SK-N-SH (cell line): ENCODE data around the gene DPH7. TPM values are rescaled to one million over a fixed set of nuclear protein-coding genes. Genes with fewer than 3 reads are reported as not detected.

Experiments used
- CTCF ChIA-PET: fragments of 300-600, 350-600 bp; formaldehyde crosslinking; extraction: SDS; loops from one replicate; lab custom pipeline; 2021; lab: Yijun Ruan, JAX
- POLR2A ChIA-PET: fragments of 350-600 bp; sonication (Branson Sonifier 250); formaldehyde crosslinking; extraction: SDS; loops from one replicate; lab custom pipeline; 2020; ENCODE audit warnings: antibody characterized with exemption, inconsistent platforms; lab: Yijun Ruan, JAX
- DNase-seq: peaks from one replicate; pipeline ENCODE4 v3.0.0; 2012
- H2AFZ ChIP-seq: fragments of 200-600 bp; sonication (generic); 2 replicates; pipeline ENCODE4 v1.8.1; 2016; ENCODE audit warnings: antibody characterized with exemption, mild to moderate bottlenecking, low read depth
- H3F3A ChIP-seq: fragments of 200-600 bp; sonication (generic); replicated peaks from 2 replicates; pipeline ENCODE3; 2016; ENCODE audit warnings: antibody characterized with exemption, mild to moderate bottlenecking; ENCODE audit not compliant: insufficient read depth
- H3K27ac ChIP-seq, 2 experiments: fragments of 200-500 bp in 1 of 2; fragments of 200-600 bp in 1 of 2; sonication (Bioruptor generic) in 1 of 2; sonication (generic), shearing (Covaris generic) in 1 of 2; 2 replicates each; pipeline versions ENCODE4 v1.5.1 to v1.6.1; 2014 to 2016; ENCODE audit warnings: low read depth in 2 of 2, inconsistent platforms in 1 of 2, low read length in 1 of 2, mild to moderate bottlenecking in 1 of 2, mixed read lengths in 1 of 2
- H3K27me3 ChIP-seq: fragments of 200-600 bp; sonication (generic), shearing (Covaris generic); 2 replicates; pipeline ENCODE4 v1.6.1; 2016; ENCODE audit warnings: mixed run types; ENCODE audit not compliant: insufficient read depth
- H3K36me3 ChIP-seq, 2 experiments: fragments of 200-500 bp in 1 of 2; fragments of 200-600 bp in 1 of 2; sonication (Bioruptor generic) in 1 of 2; sonication (generic) in 1 of 2; replicated peaks in 1 of 2; 2 replicates each; pipeline versions ENCODE3 to v1.5.1; 2014 to 2016; ENCODE audit warnings: low read length in 1 of 2, mild to moderate bottlenecking in 1 of 2; ENCODE audit not compliant: insufficient read depth in 2 of 2, control insufficient read depth in 1 of 2
- H3K4me1 ChIP-seq, 2 experiments: fragments of 200-500 bp in 1 of 2; fragments of 200-600 bp in 1 of 2; sonication (Bioruptor generic) in 1 of 2; sonication (generic), shearing (Covaris generic) in 1 of 2; 2 replicates each; pipeline versions ENCODE4 v1.5.1 to v1.6.1; 2014 to 2016; ENCODE audit warnings: low read depth in 1 of 2, low read length in 1 of 2, mixed run types in 1 of 2; ENCODE audit not compliant: insufficient read depth in 2 of 2, control insufficient read depth in 1 of 2
- H3K4me2 ChIP-seq: fragments of 200-600 bp; sonication (generic), shearing (Covaris generic); 2 replicates; pipeline ENCODE4 v1.6.1; 2017; ENCODE audit warnings: mixed run types
- H3K4me3 ChIP-seq, 2 experiments: fragments of 200-500 bp in 1 of 2; fragments of 200-600 bp in 1 of 2; sonication (Bioruptor generic) in 1 of 2; sonication (generic), shearing (Covaris generic) in 1 of 2; 2 replicates each; pipeline versions ENCODE4 v1.5.1 to v1.8.1; 2014 to 2016; ENCODE audit warnings: low read depth in 2 of 2, inconsistent platforms in 1 of 2, low read length in 1 of 2, mild to moderate bottlenecking in 1 of 2, mixed read lengths in 1 of 2, moderate library complexity in 1 of 2
- H3K79me2 ChIP-seq: fragments of 200-600 bp; sonication (generic); 2 replicates; pipeline ENCODE4 v1.8.1; 2017; ENCODE audit warnings: mild to moderate bottlenecking; ENCODE audit not compliant: insufficient read depth
- H3K9ac ChIP-seq: fragments of 200-600 bp; sonication (generic); 2 replicates; pipeline ENCODE4 v1.6.1; 2017; ENCODE audit warnings: mixed run types
- H3K9me2 ChIP-seq: fragments of 200-600 bp; sonication (generic); 2 replicates; pipeline ENCODE4 v1.6.1; 2017; ENCODE audit warnings: mixed run types
- H3K9me3 ChIP-seq: fragments of 200-600 bp; sonication (generic); 2 replicates; pipeline ENCODE4 v1.6.1; 2017; ENCODE audit warnings: mixed run types, mild to moderate bottlenecking, moderate library complexity
- H4K20me1 ChIP-seq: fragments of 200-600 bp; sonication (generic); 2 replicates; pipeline ENCODE4 v1.6.1; 2017; ENCODE audit warnings: mild to moderate bottlenecking, mixed run types; ENCODE audit not compliant: insufficient read depth
- ELF1 ChIP-seq: IDR thresholded peaks from 2 replicates; pipeline ENCODE4 v1.4.0; 2012
- EP300 ChIP-seq, 2 experiments: IDR thresholded peaks; 2 replicates each; pipeline versions ENCODE4 v1.4.0 to v1.6.1; 2012; ENCODE audit warnings: borderline replicate concordance in 1 of 2, low read depth in 1 of 2, low read length in 1 of 2
- EZH2phosphoT487 ChIP-seq: fragments of 200-600 bp; sonication (generic); IDR thresholded peaks from 2 replicates; pipeline ENCODE4 v1.6.1; 2017; ENCODE audit warnings: low read depth, mixed run types, mild to moderate bottlenecking, antibody characterized with exemption, moderate library complexity, borderline replicate concordance
- FOSL2 ChIP-seq: IDR thresholded peaks from 2 replicates; pipeline ENCODE4 v1.4.0; 2012; ENCODE audit warnings: low read depth, mild to moderate bottlenecking, moderate library complexity, borderline replicate concordance
- FOXJ3 ChIP-seq: sonication (generic); formaldehyde crosslinking; IDR thresholded peaks from 2 replicates; pipeline ENCODE4 v1.5.1; 2020; ENCODE audit warnings: mild to moderate bottlenecking, missing genetic modification reagents
- FOXM1 ChIP-seq: IDR thresholded peaks from 2 replicates; pipeline ENCODE4 v1.4.0; 2012; ENCODE audit warnings: low read depth, mild to moderate bottlenecking
- JUND ChIP-seq: IDR thresholded peaks from 2 replicates; pipeline ENCODE4 v1.4.0; 2012
- MAX ChIP-seq: IDR thresholded peaks from 2 replicates; pipeline ENCODE4 v1.4.0; 2012; ENCODE audit warnings: low read depth
- MEF2A ChIP-seq: IDR thresholded peaks from 2 replicates; pipeline ENCODE4 v1.4.0; 2012; ENCODE audit warnings: low read depth, borderline replicate concordance
- MXI1 ChIP-seq: IDR thresholded peaks from 2 replicates; pipeline ENCODE4 v1.6.1; 2012; ENCODE audit warnings: mild to moderate bottlenecking, low read depth, low read length, improper control_type of control experiment
- PBX3 ChIP-seq: IDR thresholded peaks from 2 replicates; pipeline ENCODE4; 2012
- RFX5 ChIP-seq: IDR thresholded peaks from 2 replicates; pipeline ENCODE4 v1.6.1; 2012; ENCODE audit warnings: mild to moderate bottlenecking, improper control_type of control experiment, low read length
- RXRA ChIP-seq: IDR thresholded peaks from 2 replicates; pipeline ENCODE4 v1.4.0; 2012; ENCODE audit warnings: low read depth, mild to moderate bottlenecking, borderline replicate concordance
- SIN3A ChIP-seq: IDR thresholded peaks from 2 replicates; pipeline ENCODE4 v1.6.1; 2012; ENCODE audit warnings: low read depth, mild to moderate bottlenecking, low read length, moderate library complexity, borderline replicate concordance
- SMC3 ChIP-seq: IDR thresholded peaks from 2 replicates; pipeline ENCODE4 v1.6.1; 2012; ENCODE audit warnings: low read depth, low read length, improper control_type of control experiment
- TCF12 ChIP-seq: IDR thresholded peaks from 2 replicates; pipeline ENCODE4 v1.4.0; 2012
- TEAD4 ChIP-seq: IDR thresholded peaks from 2 replicates; pipeline ENCODE4 v1.4.0; 2012; ENCODE audit warnings: mild to moderate bottlenecking, borderline replicate concordance; ENCODE audit not compliant: insufficient read depth
- WGBS: methylation state at CpG from one replicate; pipeline ENCODE4 v1.1.6; 2017; ENCODE audit warnings: low lambda C conversion rate; 5-methylcytosine and 5-hydroxymethylcytosine counted together
- polyA plus RNA-seq, 3 experiments: library from polyadenylated mRNA; depleted of rRNA; stranded (reverse); fragments of >200 nt; gene quantifications; 2 replicates each; pipeline ENCODE4 v1.2.3, GENCODE V29; 2012
- TF ChIP-seq, protein P1 (sequence below): fragments of 200-600 bp; sonication (generic); IDR thresholded peaks from 2 replicates; pipeline ENCODE4 v1.6.1; 2017; ENCODE audit warnings: antibody characterized with exemption, mild to moderate bottlenecking, moderate library complexity
- TF ChIP-seq, protein P2 (sequence below): fragments of 150-350 bp; IDR thresholded peaks from 2 replicates; pipeline ENCODE4 v1.6.1; 2017; ENCODE audit warnings: antibody characterized with exemption, low read length, low read depth, borderline replicate concordance
- TF ChIP-seq, protein P3 (sequence below): fragments of 150-350 bp; IDR thresholded peaks from 2 replicates; pipeline ENCODE4 v1.6.1; 2016; ENCODE audit warnings: mild to moderate bottlenecking, low read depth, low read length
- TF ChIP-seq, protein P4 (sequence below): IDR thresholded peaks from 2 replicates; pipeline ENCODE4 v1.4.0; 2012; ENCODE audit warnings: low read depth, borderline replicate concordance

Gene DPH7
- polyA plus RNA-seq, 1 of the 3 experiments (the other 2 are of a cell fraction), result 59.9 TPM

DNA sequence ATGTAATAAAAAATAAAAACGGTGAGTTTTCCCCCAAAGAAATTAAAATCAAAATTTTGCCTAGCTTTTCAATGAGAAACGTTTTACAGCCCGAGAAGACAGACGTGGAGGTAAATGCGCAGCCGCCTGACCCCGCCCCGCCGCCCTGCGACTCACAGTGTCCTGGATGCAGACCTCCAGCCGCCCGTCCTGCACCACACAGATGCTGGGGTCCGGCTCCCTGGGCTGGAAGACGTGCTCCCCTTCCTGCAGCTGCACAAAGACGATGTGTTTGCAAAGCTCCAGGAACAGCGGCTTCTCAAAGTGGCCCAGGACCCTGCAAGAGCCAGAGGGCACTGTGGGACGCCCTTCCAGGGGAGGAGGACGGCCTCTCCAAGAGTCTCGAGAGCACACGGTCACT lies 36.2 kb downstream of the DPH7 start:
- Histone ChIP-seq H4K20me1 (no peaks in the 10 kb centered on the region), H3K4me1 (no peaks in the 10 kb centered on the region), H3K79me2 (no peaks in the 10 kb centered on the region), H3F3A (no peaks in the 10 kb centered on the region), H3K9ac (no peak overlapping the region), H3K4me2 (no peak overlapping the region), H3K4me3 (no peak overlapping the region), H3K27me3 (no peaks in the 10 kb centered on the region), H3K27ac (no peak overlapping the region), H3K9me2 (no peaks in the 10 kb centered on the region), H2AFZ (no peak overlapping the region), H3K9me3 (no peaks in the 10 kb centered on the region), H3K36me3 (no peaks in the 10 kb centered on the region)
- ChIA-PET CTCF (interaction anchor here (0.7 to 1.9 kb wide), 3 partner anchors 12 to 315 kb away, joined by 3 to 8 read pairs (median 3); no protein-coding TSS in a partner anchor), POLR2A (interaction anchor here (0.9 kb wide), 1 partner anchor 8 kb away, joined by 3 read pairs; no protein-coding TSS in a partner anchor)
- DNase-seq, result no peak
- TF ChIP-seq, protein P1, sequence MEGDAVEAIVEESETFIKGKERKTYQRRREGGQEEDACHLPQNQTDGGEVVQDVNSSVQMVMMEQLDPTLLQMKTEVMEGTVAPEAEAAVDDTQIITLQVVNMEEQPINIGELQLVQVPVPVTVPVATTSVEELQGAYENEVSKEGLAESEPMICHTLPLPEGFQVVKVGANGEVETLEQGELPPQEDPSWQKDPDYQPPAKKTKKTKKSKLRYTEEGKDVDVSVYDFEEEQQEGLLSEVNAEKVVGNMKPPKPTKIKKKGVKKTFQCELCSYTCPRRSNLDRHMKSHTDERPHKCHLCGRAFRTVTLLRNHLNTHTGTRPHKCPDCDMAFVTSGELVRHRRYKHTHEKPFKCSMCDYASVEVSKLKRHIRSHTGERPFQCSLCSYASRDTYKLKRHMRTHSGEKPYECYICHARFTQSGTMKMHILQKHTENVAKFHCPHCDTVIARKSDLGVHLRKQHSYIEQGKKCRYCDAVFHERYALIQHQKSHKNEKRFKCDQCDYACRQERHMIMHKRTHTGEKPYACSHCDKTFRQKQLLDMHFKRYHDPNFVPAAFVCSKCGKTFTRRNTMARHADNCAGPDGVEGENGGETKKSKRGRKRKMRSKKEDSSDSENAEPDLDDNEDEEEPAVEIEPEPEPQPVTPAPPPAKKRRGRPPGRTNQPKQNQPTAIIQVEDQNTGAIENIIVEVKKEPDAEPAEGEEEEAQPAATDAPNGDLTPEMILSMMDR, result no peak
- TF ChIP-seq TCF12 (no peak), MXI1 (no peak), ELF1 (no peak), EP300 (IDR thresholded peaks at IDR 0.05; ENCODE audit: borderline replicate concordance in 1 of 2, low read depth in 1 of 2, low read length in 1 of 2) (no peak), FOXM1 (no peak)
- TF ChIP-seq, protein P2, sequence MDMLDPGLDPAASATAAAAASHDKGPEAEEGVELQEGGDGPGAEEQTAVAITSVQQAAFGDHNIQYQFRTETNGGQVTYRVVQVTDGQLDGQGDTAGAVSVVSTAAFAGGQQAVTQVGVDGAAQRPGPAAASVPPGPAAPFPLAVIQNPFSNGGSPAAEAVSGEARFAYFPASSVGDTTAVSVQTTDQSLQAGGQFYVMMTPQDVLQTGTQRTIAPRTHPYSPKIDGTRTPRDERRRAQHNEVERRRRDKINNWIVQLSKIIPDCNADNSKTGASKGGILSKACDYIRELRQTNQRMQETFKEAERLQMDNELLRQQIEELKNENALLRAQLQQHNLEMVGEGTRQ, result no peak
- WGBS, result 82% methylated on average over 17 of the region's 20 CpGs

GRCh38 chr9:137540536-137540935 lies 38.2 kb downstream of the DPH7 start:
- DNase-seq, result peak; percentile 44
- H3K79me2 ChIP-seq, result no peaks in the 10 kb centered on the region
- no peaks in the 10 kb centered on the region for H3K9me2 ChIP-seq
- no peaks in the 10 kb centered on the region for H3K27me3 ChIP-seq
- no peaks in the 10 kb centered on the region for H3F3A ChIP-seq
- POLR2A ChIA-PET, result no interaction called here
- H3K9me3 ChIP-seq, result no peaks in the 10 kb centered on the region
- no peaks in the 10 kb centered on the region for H3K36me3 ChIP-seq
- H3K27ac ChIP-seq, result no peak overlapping the region
- WGBS, result 77% methylated on average over 10 of the region's 18 CpGs
- H3K9ac ChIP-seq, result no peak overlapping the region
- CTCF ChIA-PET, result interaction anchor here (0.9 to 1.9 kb wide), 2 partner anchors 10 to 238 kb away, joined by 6 to 8 read pairs; partner anchors contain the start of gene NRARP
- H4K20me1 ChIP-seq, result no peaks in the 10 kb centered on the region
- H3K4me3 ChIP-seq, result no peak overlapping the region
- no peaks in the 10 kb centered on the region for H3K4me1 ChIP-seq
- no peak overlapping the region for H3K4me2 ChIP-seq
- no peak overlapping the region for H2AFZ ChIP-seq
- TF ChIP-seq ELF1, result no peak
- no peak for TF ChIP-seq TEAD4
- no peak for TF ChIP-seq FOXJ3 (CRISPR knock-in tag)
- TF ChIP-seq, protein P2, result no peak
- TF ChIP-seq SMC3, result no peak
- no peak for TF ChIP-seq MEF2A
- no peak for TF ChIP-seq PBX3
- TF ChIP-seq, protein P3, sequence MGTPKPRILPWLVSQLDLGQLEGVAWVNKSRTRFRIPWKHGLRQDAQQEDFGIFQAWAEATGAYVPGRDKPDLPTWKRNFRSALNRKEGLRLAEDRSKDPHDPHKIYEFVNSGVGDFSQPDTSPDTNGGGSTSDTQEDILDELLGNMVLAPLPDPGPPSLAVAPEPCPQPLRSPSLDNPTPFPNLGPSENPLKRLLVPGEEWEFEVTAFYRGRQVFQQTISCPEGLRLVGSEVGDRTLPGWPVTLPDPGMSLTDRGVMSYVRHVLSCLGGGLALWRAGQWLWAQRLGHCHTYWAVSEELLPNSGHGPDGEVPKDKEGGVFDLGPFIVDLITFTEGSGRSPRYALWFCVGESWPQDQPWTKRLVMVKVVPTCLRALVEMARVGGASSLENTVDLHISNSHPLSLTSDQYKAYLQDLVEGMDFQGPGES, result no peak
- TF ChIP-seq FOSL2, result no peak
- no peak for TF ChIP-seq EZH2phosphoT487
- TF ChIP-seq, protein P4, sequence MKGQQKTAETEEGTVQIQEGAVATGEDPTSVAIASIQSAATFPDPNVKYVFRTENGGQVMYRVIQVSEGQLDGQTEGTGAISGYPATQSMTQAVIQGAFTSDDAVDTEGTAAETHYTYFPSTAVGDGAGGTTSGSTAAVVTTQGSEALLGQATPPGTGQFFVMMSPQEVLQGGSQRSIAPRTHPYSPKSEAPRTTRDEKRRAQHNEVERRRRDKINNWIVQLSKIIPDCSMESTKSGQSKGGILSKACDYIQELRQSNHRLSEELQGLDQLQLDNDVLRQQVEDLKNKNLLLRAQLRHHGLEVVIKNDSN, result no peak
- TF ChIP-seq SIN3A, result no peak
- TF ChIP-seq MAX, result no peak
- TF ChIP-seq RXRA, result no peak
- no peak for TF ChIP-seq JUND
- TF ChIP-seq RFX5, result no peak
- no peak for TF ChIP-seq MXI1
